Measurements from ENCODE around the gene TNS1.

TNS1 gene

GRCh38 chr2:217973008-217973787, 29.6 kb downstream of the TNS1 start:
- no peak for ATAC-seq (ENCODE audit: low read depth)

GRCh38 chr2:217972490-217972889, 30.3 kb downstream of the TNS1 start:
- H3K4me1 ChIP-seq (ENCODE audit: insufficient read depth, poor library complexity, severe bottlenecking): no peaks in the 10 kb centered on the region
- no peaks in the 10 kb centered on the region for H3K27me3 ChIP-seq (ENCODE audit: insufficient read depth, poor library complexity, severe bottlenecking)
- ATAC-seq (ENCODE audit: low read depth) (no peak), DNase-seq (ENCODE audit: low spot score) (no peak)
- H3K9me3 ChIP-seq (ENCODE audit: severe bottlenecking): no peaks in the 10 kb centered on the region
- no peak overlapping the region for H3K27ac ChIP-seq (ENCODE audit: poor library complexity, severe bottlenecking)
- H3K36me3 ChIP-seq (ENCODE audit: low read depth): no peaks in the 10 kb centered on the region; the same call in 1 of the 2 replicates
- no peak overlapping the region for H3K4me3 ChIP-seq (ENCODE audit: severe bottlenecking)
- no peak for TF ChIP-seq CTCF (IDR thresholded peaks at IDR 0.05; ENCODE audit: poor library complexity, severe bottlenecking)

More at GRCh38 chr2:217973008-217973787, 29.6 kb downstream of the TNS1 start:
- TF ChIP-seq CTCF (IDR thresholded peaks at IDR 0.05; ENCODE audit: poor library complexity, severe bottlenecking): no peak
- no peaks in the 10 kb centered on the region for H3K4me1 ChIP-seq (ENCODE audit: insufficient read depth, poor library complexity, severe bottlenecking)
- H3K9me3 ChIP-seq (ENCODE audit: severe bottlenecking): no peaks in the 10 kb centered on the region
- DNase-seq (ENCODE audit: low spot score): no peak
- H3K36me3 ChIP-seq (ENCODE audit: low read depth): no peaks in the 10 kb centered on the region; the same call in 1 of the 2 replicates
- H3K27ac ChIP-seq (ENCODE audit: poor library complexity, severe bottlenecking): no peak overlapping the region
- H3K27me3 ChIP-seq (ENCODE audit: insufficient read depth, poor library complexity, severe bottlenecking): no peaks in the 10 kb centered on the region
- H3K4me3 ChIP-seq (ENCODE audit: severe bottlenecking): no peak overlapping the region

- no peaks in the 10 kb centered on the region for H3K27me3 ChIP-seq (ENCODE audit: insufficient read depth, poor library complexity, severe bottlenecking)
- no peak for ATAC-seq (ENCODE audit: low read depth)
- H3K27ac ChIP-seq (ENCODE audit: poor library complexity, severe bottlenecking): no peak overlapping the region
- TF ChIP-seq CTCF (IDR thresholded peaks at IDR 0.05; ENCODE audit: poor library complexity, severe bottlenecking): no peak
- no peaks in the 10 kb centered on the region for H3K9me3 ChIP-seq (ENCODE audit: severe bottlenecking)
- no peaks in the 10 kb centered on the region for H3K4me1 ChIP-seq (ENCODE audit: insufficient read depth, poor library complexity, severe bottlenecking)
- no peak for DNase-seq (ENCODE audit: low spot score)
- H3K36me3 ChIP-seq (ENCODE audit: low read depth): no peaks in the 10 kb centered on the region; the same call in 1 of the 2 replicates
- no peak overlapping the region for H3K4me3 ChIP-seq (ENCODE audit: severe bottlenecking)
These were observed 30.8 kb downstream of the TNS1 start for GRCh38 chr2:217972037-217972436.

- no peak for DNase-seq (ENCODE audit: low spot score)
- H3K4me3 ChIP-seq (ENCODE audit: severe bottlenecking): no peak overlapping the region
- H3K27ac ChIP-seq (ENCODE audit: poor library complexity, severe bottlenecking): no peak overlapping the region
- no peaks in the 10 kb centered on the region for H3K27me3 ChIP-seq (ENCODE audit: insufficient read depth, poor library complexity, severe bottlenecking)
- no peak for TF ChIP-seq CTCF (IDR thresholded peaks at IDR 0.05; ENCODE audit: poor library complexity, severe bottlenecking)
- H3K9me3 ChIP-seq (ENCODE audit: severe bottlenecking): no peaks in the 10 kb centered on the region
- no peak for ATAC-seq (ENCODE audit: low read depth)
- no peaks in the 10 kb centered on the region; the same call in 1 of the 2 replicates for H3K36me3 ChIP-seq (ENCODE audit: low read depth)
- peaks cover 2% of the 10 kb centered on the region for H3K4me1 ChIP-seq (ENCODE audit: insufficient read depth, poor library complexity, severe bottlenecking)
These were observed 31.6 kb downstream of the TNS1 start for GRCh38 chr2:217971166-217971565.

- H3K36me3 ChIP-seq (ENCODE audit: low read depth): no peaks in the 10 kb centered on the region; the same call in 1 of the 2 replicates
- ATAC-seq (ENCODE audit: low read depth): no peak
- H3K4me1 ChIP-seq (ENCODE audit: insufficient read depth, poor library complexity, severe bottlenecking): peaks cover 6% of the 10 kb centered on the region
- H3K27ac ChIP-seq (ENCODE audit: poor library complexity, severe bottlenecking): no peak overlapping the region
- no peaks in the 10 kb centered on the region for H3K9me3 ChIP-seq (ENCODE audit: severe bottlenecking)
- DNase-seq (ENCODE audit: low spot score): no peak
- TF ChIP-seq CTCF (IDR thresholded peaks at IDR 0.05; ENCODE audit: poor library complexity, severe bottlenecking): no peak
- no peak overlapping the region for H3K4me3 ChIP-seq (ENCODE audit: severe bottlenecking)
- H3K27me3 ChIP-seq (ENCODE audit: insufficient read depth, poor library complexity, severe bottlenecking): no peaks in the 10 kb centered on the region
These were observed 32.6 kb downstream of the TNS1 start for GRCh38 chr2:217970206-217970605.

Data from RWPE2 (cell line).